GM08714 (cell line): ENCODE data around the gene DIPK1B.

Experiments used
- H3K4me3 ChIP-seq: fragments of 200-500 bp; sonication (Bioruptor generic); 2 replicates; pipeline ENCODE4 v1.5.1; 2014; ENCODE audit warnings: mild to moderate bottlenecking, low read length, inconsistent platforms
- ZNF274 ChIP-seq: IDR thresholded peaks from 2 replicates; pipeline ENCODE4 v1.6.1; 2012; ENCODE audit warnings: mild to moderate bottlenecking, low read depth, low read length

Gene DIPK1B

DNA sequence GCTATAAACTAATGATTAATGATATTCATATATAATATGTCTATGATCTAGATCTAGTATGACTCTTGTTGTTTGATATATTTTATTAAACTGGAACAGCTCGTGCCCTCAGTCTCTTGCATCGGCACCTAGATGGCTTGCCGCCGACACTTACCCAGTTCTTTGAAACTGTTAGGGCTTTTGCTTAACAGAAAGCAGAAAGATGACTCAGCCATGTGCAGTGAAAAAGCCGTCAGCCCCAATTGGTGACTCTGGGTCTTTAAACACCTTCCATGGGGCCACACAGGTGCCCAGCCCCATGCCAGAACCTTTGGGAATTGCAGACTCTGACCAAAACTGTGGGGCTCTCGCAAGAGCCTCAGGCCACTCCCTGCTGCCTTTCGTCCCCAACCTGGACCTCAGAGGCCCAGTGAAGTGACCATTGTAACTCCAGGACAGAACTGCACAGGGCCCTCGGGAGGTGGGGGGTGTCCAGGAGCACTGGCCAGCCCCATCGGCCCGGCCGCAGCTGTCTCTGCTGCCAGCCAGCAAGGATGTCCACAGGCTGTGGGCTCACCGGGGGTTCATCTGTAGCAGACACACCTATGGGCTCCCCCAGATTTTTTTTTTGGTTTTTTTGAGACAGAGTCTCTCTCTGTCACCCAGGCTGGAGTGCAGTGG is 22.6 kb downstream of the DIPK1B start:
- H3K4me3 ChIP-seq = no peak overlapping the region
- TF ChIP-seq ZNF274 = no peak

DNA sequence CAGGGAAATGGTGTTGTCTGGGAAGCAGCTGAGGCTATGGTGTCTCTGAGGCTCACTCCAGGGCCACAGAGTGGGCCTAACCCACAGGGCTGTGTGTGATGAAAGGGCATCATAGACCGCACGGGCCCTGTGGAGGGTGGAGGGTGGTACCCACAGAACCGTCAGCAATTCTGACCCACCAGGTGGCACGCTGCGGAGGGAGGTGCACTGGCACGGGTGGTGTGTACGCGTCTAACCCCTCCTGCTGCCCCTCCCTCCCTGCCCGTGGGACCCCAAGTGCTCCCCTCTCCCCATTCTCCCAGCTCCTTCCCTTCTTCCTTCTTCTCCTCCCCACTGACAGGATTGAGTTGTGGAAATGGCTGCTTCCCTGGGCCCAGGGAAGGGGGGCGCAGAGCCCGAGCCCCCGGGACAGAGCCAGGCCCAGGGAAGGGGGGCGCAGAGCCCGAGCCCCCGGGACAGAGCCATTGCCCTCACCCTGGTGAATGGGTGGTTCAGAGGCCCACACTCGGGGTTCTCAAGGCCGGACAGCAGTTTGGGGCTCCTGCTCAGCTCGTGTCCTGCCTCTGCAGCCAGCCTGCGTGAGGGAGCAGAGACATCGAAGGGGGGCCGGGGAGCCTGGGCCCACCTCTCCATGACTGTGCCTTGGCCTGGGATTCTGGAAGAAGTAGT is 23.6 kb downstream of the DIPK1B start:
- H3K4me3 ChIP-seq = no peak overlapping the region
- TF ChIP-seq ZNF274 = no peak

DNA sequence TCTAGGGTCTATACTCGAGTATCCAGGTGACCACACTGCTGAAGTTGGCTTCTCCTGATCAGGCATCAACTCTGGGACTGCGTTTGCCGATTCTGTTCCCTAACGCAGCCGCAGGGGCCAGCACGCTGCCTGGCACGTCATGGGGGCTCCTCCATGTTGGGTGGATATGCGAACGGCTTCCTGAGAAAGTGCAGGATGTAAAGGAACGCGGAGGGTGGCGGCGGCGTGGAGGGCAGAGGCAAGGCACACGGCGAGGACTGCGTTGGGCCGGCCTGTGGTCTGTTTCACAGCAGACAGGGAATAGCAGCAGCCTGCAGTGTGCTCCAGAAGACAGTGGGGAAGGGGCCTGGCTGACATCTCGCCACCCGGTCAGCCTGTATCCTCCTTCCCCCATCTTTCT is 26.6 kb downstream of the DIPK1B start:
- TF ChIP-seq ZNF274 = no peak
- H3K4me3 ChIP-seq = no peak overlapping the region

- no peak overlapping the region for H3K4me3 ChIP-seq
- TF ChIP-seq ZNF274 = no peak
These were observed 27.1 kb downstream of the DIPK1B start for GRCh38 chr9:136739509-136739908.

DNA sequence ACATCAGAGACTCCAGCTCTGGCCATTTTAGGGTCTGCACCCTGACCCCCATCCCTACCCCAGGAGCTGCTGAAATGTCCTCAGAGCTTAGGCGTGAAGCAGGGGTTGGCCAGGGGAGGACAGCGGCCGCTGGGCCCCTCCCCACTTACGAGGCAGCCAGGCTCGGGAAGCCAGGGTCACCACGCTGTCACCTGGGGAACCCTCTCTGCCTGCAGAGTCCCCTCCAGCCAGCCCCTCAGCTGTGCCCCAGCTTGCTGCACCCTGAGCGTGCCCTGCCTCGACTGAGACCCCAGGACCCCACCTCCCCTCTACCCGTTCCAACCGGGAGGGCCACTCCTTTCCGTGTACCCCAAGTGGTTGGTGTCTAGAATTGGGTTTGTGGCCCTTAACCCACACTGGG is 27.7 kb downstream of the DIPK1B start:
- no peak overlapping the region for H3K4me3 ChIP-seq
- no peak for TF ChIP-seq ZNF274

DNA sequence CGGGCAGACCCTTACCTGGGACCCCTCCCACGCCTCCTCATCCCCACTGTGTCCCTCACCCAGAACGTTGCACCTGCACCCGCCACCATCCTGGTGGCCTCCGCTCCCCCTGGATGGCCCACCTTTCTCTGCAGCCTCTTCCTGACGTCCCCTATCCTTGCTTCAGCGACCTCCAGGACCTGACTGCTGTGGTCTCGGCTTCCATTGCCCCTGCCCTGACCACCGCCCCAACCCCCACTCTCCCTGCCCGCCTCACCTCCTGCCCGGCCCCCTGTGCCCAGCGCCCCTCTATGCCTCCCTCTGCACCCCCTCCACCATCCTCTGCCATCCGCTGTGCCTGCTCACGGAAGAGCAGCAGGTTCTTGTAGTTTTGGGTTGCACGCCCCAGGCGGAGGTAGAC is 28.1 kb downstream of the DIPK1B start:
- no peak overlapping the region for H3K4me3 ChIP-seq
- TF ChIP-seq ZNF274 = no peak

- no peak overlapping the region for H3K4me3 ChIP-seq
- no peak for TF ChIP-seq ZNF274
These were observed 28.9 kb downstream of the DIPK1B start for GRCh38 chr9:136740971-136741882.

DNA sequence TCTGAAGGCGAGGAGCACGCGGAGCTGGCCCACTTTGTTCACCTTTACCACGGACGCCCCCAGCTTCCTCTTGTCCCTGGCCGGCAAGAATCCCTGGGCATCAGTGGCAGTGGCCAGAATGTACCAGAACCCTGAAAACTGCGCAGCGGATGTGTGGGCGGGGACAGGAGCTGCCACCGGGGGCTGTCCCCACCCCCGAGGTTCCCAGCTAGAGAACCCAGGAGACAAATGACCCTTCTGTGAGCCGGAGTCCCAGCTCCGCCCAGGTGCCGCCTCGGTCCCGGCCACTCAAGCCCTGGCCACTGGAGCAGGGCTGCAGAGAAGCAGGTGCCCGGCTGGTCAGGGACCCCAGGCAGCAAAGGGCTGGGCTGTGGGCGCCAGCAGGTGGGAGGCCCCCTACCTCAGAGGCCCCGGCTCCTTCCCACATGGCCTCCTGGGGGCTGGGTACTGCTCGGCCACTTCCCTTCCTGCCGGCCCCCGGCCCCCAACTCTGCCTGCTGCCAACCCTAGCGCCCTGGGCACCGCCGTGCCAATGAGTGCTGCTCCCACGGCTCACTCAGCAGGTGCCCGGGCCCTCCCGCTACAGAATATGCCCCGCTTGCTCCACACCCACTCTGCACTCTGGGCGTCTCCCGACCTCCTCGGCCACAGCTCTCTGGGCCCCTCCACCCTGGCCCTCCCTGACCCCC is 29.7 kb downstream of the DIPK1B start:
- H3K4me3 ChIP-seq = no peak overlapping the region
- no peak for TF ChIP-seq ZNF274

GRCh38 chr9:136742591-136743391 is 30.4 kb downstream of the DIPK1B start, which contains the start of gene LCN10:
LCN10 (minus strand) TSS chr9:136742940; CDS start chr9:136742903, 37 bp downstream.
- H3K4me3 ChIP-seq = no peak within 1 kb of the TSS
- TF ChIP-seq ZNF274 = no peak

- no peak for TF ChIP-seq ZNF274
These were observed 31.4 kb downstream of the DIPK1B start for GRCh38 chr9:136743639-136744211.

DNA sequence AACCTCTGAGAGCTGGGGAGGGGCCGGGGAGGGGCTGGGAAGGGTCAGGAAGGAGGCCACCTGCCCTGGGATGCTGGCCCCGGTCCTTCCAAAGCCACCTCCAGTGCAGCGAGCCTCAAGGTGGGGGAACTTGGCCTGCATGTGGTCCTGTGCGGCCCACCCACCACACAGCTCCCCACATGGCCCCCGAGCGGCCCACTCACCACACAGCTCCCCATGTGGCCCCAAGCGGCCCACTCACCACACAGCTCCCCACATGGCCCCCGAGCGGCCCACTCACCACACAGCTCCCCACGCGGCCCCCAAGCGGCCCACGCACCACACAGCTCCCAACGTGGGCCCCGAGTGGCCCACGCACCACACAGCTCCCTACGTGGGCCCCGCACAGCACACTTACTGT is 32.4 kb downstream of the DIPK1B start:
- H3K4me3 ChIP-seq = no peak overlapping the region
- no peak for TF ChIP-seq ZNF274

More at GRCh38 chr9:136743639-136744211, 31.4 kb downstream of the DIPK1B start:
- H3K4me3 ChIP-seq = no peak overlapping the region

DNA sequence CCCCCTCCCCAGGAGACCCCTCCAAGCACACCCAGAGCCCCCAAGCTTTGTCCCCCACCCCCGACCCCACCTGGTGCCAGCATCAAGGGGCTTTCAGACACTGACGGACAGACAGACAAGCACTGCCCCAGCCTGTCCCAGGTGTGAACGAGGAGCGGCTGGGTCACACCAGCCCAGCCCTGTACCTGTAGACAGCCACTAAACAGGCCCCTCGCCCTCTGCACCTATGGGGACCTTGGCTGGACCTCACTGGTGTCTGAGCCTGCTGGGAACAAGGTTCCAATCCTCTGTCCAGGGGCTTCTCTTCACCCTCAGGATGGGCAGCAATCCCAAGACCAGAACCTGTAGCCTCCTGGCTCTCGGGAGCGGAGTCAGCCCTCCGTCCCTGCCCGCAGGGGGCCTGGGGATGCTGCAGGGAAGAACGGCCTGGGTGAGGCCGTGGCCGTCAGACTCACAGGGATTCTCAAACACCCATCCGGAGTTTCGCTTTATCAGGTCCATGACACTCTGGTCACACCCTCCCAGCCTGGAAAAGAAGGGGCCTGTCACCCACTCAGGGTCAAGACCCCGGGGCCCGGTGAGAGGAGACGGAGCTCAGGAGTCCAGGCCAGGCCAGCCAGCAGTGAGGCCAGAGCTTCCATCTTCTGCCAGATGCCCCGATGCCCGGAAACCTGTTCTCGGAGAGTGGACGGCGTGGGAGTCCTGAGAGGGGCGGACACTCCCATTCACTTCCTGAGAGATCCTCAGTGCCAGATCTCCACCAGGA is 33.2 kb downstream of the DIPK1B start:
- no peak for TF ChIP-seq ZNF274
- H3K4me3 ChIP-seq = no peak overlapping the region
